GM12873 (cell line): Measurements from ENCODE around the gene PRKCQ.

ENCODE experiments used
- TF ChIP-seq, protein P1 (sequence below): IDR thresholded peaks from 2 replicates; pipeline ENCODE4 v1.5.1; 2012; ENCODE audit warnings: low read depth, mild to moderate bottlenecking, moderate library complexity, low read length, control low read depth; ENCODE audit not compliant: insufficient read depth; ENCODE audit errors: missing control alignments

PRKCQ gene

DNA sequence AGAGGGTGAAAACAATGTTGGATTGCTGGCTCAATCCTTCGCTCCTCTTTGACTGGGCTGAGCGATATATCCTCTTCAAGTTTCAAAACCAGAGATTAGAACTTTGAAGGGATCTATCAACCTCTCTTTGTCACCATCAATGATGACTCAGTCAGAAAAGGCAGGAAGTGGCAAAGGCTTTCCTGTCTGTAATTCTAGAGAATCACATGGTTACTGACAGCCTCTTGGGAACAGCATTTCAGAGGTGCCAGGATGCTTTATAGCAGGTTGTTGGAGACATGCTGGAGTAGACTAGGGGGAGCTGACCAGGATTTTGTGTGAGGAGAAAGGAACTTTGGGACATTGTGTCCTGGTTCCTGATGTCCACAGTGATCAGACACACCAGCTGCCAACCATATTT is 81.3 kb downstream of the PRKCQ start:
- TF ChIP-seq, protein P1, sequence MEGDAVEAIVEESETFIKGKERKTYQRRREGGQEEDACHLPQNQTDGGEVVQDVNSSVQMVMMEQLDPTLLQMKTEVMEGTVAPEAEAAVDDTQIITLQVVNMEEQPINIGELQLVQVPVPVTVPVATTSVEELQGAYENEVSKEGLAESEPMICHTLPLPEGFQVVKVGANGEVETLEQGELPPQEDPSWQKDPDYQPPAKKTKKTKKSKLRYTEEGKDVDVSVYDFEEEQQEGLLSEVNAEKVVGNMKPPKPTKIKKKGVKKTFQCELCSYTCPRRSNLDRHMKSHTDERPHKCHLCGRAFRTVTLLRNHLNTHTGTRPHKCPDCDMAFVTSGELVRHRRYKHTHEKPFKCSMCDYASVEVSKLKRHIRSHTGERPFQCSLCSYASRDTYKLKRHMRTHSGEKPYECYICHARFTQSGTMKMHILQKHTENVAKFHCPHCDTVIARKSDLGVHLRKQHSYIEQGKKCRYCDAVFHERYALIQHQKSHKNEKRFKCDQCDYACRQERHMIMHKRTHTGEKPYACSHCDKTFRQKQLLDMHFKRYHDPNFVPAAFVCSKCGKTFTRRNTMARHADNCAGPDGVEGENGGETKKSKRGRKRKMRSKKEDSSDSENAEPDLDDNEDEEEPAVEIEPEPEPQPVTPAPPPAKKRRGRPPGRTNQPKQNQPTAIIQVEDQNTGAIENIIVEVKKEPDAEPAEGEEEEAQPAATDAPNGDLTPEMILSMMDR: no peak

DNA sequence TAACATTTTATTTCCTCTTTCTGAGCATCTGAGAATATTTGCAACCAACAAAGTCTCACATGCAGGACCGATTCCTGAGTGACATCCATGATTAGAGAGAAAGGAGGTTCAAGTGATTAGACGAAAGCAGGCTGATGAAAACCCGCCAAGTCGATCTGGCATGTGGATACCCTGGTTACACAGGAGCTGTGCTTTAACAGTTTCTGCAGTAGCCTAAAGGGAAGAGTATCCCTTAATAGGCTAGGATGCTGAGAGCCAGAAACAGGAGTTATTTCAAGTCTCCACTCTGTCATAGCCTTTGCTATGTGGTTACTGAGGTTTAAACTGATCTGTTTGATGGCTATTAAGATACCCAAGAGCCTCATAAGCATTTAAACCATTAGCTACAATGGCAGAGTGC is 82.5 kb downstream of the PRKCQ start:
- TF ChIP-seq, protein P1: no peak

DNA sequence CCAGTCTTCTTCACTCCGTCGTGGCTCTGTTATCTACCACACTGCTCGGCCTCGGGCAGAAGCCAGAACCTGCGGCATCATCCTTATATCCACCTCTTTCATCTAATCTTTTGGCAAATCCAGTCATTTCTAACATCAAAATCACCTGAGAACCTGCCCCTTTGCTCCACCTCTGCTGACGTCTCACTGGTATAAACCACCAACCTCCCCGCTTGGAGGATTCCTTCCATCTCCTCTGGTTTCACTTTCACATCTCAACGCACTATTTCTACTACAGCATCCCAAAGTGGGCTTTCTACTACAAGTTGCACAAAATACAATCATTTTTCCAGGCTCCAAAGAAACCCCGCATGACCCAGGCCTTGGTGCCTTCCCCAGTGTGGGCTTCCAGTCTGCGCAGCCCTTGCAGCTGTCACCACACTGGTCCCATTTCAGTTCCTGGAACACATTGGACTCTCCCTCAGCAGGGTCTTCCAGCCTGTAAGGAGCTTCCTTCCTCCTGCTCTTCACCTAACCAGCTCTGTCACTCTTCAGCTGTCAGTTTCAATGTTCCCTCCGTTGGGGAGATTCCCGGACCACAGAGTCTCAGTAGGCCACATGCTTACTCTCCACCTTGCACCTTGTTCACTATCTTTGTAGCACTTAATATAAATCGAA is 85.0 kb downstream of the PRKCQ start:
- TF ChIP-seq, protein P1: no peak

DNA sequence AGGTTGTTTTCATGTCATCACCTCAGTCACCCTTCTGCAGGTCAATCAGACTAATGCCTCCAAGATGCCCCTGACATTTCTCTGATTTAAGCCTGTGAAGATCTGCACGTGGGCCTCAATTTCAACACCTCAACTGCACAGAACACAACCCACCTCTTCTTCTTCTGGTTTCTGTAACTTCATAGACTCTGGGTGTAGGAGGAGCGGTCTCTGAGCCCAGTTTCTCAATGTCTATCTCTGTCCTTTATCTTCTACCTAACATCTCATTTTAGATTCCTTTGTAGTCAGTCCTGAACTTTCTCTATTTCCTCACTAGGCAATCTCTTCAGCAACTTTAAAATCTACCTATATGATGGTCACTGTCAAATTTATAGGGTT is 85.6 kb downstream of the PRKCQ start:
- TF ChIP-seq, protein P1: no peak

DNA sequence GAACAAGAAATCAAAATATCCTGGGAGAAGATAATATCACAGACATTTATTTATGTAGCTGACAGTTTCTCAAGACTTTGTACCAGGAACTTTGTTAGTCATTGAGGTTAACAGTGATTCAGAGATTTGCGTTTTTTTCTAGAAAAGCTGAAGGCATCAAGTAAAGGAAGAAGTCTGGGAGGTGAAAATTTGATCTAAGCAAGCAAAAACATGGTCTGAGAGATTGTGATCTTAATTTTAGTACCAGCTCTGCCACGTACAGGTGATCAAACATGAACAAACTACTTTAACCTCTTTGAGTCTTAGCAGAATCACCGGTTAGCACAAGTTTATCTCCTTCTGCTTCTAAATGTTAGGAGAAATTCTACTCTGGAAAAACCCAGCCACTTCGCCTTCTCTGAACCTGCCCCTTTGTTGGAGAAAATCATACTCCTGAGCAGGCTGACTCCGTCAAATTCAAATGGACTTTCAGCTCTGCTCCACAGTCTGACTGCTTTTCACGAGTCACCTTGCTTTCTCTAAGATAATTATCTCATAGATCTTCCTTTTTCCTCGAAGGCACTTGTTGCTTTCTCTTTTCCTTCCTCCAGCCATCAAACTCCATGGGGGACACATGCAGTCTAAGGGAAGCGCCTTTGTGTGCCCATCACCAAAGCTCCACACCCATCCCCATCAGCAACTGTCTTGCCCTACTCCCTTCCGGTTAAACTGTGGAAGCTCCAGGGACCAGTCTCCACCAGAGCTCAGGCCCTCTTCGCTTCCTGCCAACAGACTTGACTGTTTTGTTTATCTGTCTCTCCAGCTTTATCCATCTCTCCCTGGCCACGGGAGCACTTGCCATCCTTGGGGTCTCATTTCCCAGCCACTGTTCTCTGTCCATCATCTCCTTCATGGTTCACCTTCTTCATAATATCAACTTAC is 86.3 kb downstream of the PRKCQ start:
- TF ChIP-seq, protein P1: no peak

DNA sequence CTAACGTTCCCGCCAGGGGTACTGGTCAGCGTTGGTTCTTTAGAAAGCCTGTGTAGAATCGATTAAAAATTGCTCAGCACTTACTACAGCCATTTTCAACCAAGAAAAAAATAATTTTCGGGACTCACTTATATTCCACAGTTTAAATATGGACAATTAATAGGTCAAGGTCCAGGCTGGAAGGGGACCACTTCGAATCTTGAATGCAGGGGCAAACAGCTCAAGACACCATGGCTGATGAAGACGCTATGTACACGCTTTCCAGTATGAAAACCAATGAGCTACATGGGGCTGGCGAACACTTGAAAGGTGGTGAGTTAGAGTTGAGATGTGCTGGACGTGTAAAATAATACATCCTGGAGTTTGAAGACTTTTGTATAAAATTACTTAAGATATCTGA is 87.2 kb downstream of the PRKCQ start:
- TF ChIP-seq, protein P1: no peak

DNA sequence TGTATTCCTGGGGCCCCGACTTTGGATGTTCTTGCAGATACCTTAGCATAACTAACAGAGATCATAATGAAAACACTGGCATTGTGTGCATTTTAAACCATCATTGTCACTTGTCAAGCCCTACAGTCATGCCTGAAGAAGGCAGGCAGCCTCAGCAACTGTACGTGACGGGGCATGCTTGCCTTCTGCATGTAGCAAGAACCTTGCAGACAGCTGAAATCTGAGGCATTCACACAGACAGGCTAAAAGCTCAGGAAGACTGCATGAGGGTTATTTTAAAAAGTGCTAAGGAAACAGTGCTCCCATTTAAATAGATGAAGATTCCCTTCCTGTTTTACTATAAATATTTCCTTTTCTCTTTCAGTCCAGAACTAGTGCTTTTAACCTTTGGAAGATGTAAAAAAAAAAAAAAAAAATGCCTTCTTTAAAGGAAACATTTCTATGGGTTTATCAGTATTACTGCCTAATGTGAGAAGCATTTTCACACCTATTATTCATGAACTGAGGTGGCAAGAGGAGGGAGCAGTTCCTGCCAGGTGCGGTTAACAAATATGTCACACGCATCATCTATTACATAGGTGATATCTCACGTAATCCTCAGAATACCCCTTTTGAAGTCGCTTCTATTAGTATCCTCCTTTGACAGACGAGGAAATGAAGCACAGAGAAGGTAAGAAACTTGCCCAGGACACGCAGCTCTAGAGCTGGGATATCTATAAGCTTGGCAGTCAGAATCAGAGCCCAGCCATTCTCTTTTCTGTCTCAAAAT is 88.1 kb downstream of the PRKCQ start:
- TF ChIP-seq, protein P1: no peak
